Measurements from ENCODE around the gene CIZ1.
A peak's percentile ranks its signal among the peaks of the same experiment; 100 is the strongest.

CIZ1 gene

GRCh38 chr9:128118971-128119665, 72.3 kb downstream of the CIZ1 start:
- no peak for DNase-seq
- CTCF ChIA-PET = interaction anchor here (0.7 to 1.0 kb wide), 2 partner anchors 42 to 85 kb away, joined by 3 read pairs; no protein-coding TSS in a partner anchor
- no peak overlapping the region for H3K27ac Mint-ChIP-seq
- no peak overlapping the region for H3K4me3 Mint-ChIP-seq
- peaks cover 6% of the 10 kb centered on the region for H3K36me3 Mint-ChIP-seq
- peaks cover 8% of the 10 kb centered on the region for H3K4me1 Mint-ChIP-seq
- H3K9me3 Mint-ChIP-seq = no peaks in the 10 kb centered on the region
- no peaks in the 10 kb centered on the region for H3K27me3 Mint-ChIP-seq

GRCh38 chr9:128118472-128118857, 72.9 kb downstream of the CIZ1 start:
- Mint-ChIP-seq H3K36me3 (peaks cover 6% of the 10 kb centered on the region), H3K27ac (no peak overlapping the region), H3K4me3 (no peak overlapping the region), H3K9me3 (no peaks in the 10 kb centered on the region), H3K4me1 (peaks cover 8% of the 10 kb centered on the region), H3K27me3 (no peaks in the 10 kb centered on the region)
- DNase-seq = no peak
- CTCF ChIA-PET = interaction anchor here (0.6 to 2.2 kb wide), 21 partner anchors 11 to 174 kb away, joined by 3 to 26 read pairs (median 7); no protein-coding TSS in a partner anchor

- CTCF ChIA-PET = interaction anchor here (0.5 to 2.2 kb wide), 42 partner anchors 8 to 433 kb away, joined by 3 to 26 read pairs (median 4); partner anchors contain the start of genes NAIF1 and PTGES2
- DNase-seq = peak; percentile 97
- H3K9me3 Mint-ChIP-seq = no peaks in the 10 kb centered on the region
- H3K36me3 Mint-ChIP-seq = peaks cover 8% of the 10 kb centered on the region
- no peak overlapping the region for H3K4me3 Mint-ChIP-seq
- peaks cover 8% of the 10 kb centered on the region for H3K4me1 Mint-ChIP-seq
- no peak overlapping the region for H3K27ac Mint-ChIP-seq
- H3K27me3 Mint-ChIP-seq = no peaks in the 10 kb centered on the region
These were observed 73.5 kb downstream of the CIZ1 start for GRCh38 chr9:128117613-128118471.

GRCh38 chr9:128116104-128117083, 75.0 kb downstream of the CIZ1 start:
- DNase-seq = no peak
- Mint-ChIP-seq H3K4me3 (no peak overlapping the region), H3K36me3 (peaks cover 7% of the 10 kb centered on the region), H3K27me3 (no peaks in the 10 kb centered on the region), H3K9me3 (no peaks in the 10 kb centered on the region), H3K27ac (no peak overlapping the region), H3K4me1 (peaks cover 8% of the 10 kb centered on the region)
- CTCF ChIA-PET = interaction anchor here (0.8 to 2.2 kb wide), 16 partner anchors 9 to 208 kb away, joined by 3 to 22 read pairs (median 4); no protein-coding TSS in a partner anchor

Measured in activated naive CD4-positive, alpha-beta T cell treated with anti-CD3 and anti-CD28 coated beads, Interleukin-2, amount 10 ng/mL, durations not matched to agents 7 days and 5 days (primary cell).